Stimulated activated CD4-positive, alpha-beta T cell treated with anti-CD3 and anti-CD28 coated beads, Interleukin-1b, Interleukin-23, amount 100 ng/mL, for 24 hours (primary cell): ENCODE data around the gene POFUT1.
A peak's percentile ranks its signal among the peaks of the same experiment; 100 is the strongest.
"Not testable (repeated sequence)": the region's sequence is repeated elsewhere in the genome, so short reads cannot be mapped to it uniquely, and the experiment has no call there.

Experiments used
- DNase-seq, 4 experiments: peaks; one replicate each; pipeline ENCODE4 v3.0.0-alpha.2; 2020; ENCODE audit warnings: low read depth in 4 of 4, low spot score in 1 of 4

The POFUT1 gene

GRCh38 chr20:32207626-32208498, at the start of gene POFUT1, which contains the start of gene PLAGL2:
POFUT1 (plus strand) TSS chr20:32207880; CDS start chr20:32207942, 62 bp downstream.
PLAGL2 (minus strand) TSS chr20:32207743; CDS start chr20:32202178, 5,565 bp downstream.
- DNase-seq, result peak; percentile 75 to 86 (median 84)

- DNase-seq, result no peak
Measured at GRCh38 chr20:32158351-32158750, 49.3 kb upstream of the POFUT1 start.

- DNase-seq, result no peak
Measured at GRCh38 chr20:32158943-32159660, 48.6 kb upstream of the POFUT1 start.

- DNase-seq, result no peak
Measured at GRCh38 chr20:32159766-32160221, 47.9 kb upstream of the POFUT1 start.

GRCh38 chr20:32160341-32160740, 47.3 kb upstream of the POFUT1 start:
- no peak for DNase-seq

- DNase-seq, result no peak
Measured at GRCh38 chr20:32162351-32162750, 45.3 kb upstream of the POFUT1 start.

GRCh38 chr20:32163951-32164350, 43.7 kb upstream of the POFUT1 start:
- no peak for DNase-seq

GRCh38 chr20:32164984-32165735, 42.5 kb upstream of the POFUT1 start:
- DNase-seq, result no peak

- no peak for DNase-seq
Measured at GRCh38 chr20:32165836-32166545, 41.7 kb upstream of the POFUT1 start.

GRCh38 chr20:32167552-32167951, 40.1 kb upstream of the POFUT1 start:
- no peak for DNase-seq

- no peak for DNase-seq
Measured at GRCh38 chr20:32168184-32168910, 39.3 kb upstream of the POFUT1 start.

- DNase-seq, result not testable (repeated sequence)
Measured at GRCh38 chr20:32177696-32178095, 30.0 kb upstream of the POFUT1 start.

GRCh38 chr20:32179515-32179914, 28.2 kb upstream of the POFUT1 start:
- no peak for DNase-seq

- no peak for DNase-seq
Measured at GRCh38 chr20:32179934-32180333, 27.7 kb upstream of the POFUT1 start.

GRCh38 chr20:32181606-32182005, 26.1 kb upstream of the POFUT1 start:
- no peak for DNase-seq

GRCh38 chr20:32183947-32184635, 23.6 kb upstream of the POFUT1 start:
- no peak for DNase-seq

GRCh38 chr20:32184961-32185603, 22.6 kb upstream of the POFUT1 start:
- DNase-seq, result no peak

GRCh38 chr20:32186506-32186905, 21.2 kb upstream of the POFUT1 start:
- no peak for DNase-seq
